SK-N-MC (cell line): ENCODE measurements around the gene SLC25A42.
"Not testable (repeated sequence)": the region's sequence is repeated elsewhere in the genome, so short reads cannot be mapped to it uniquely, and the experiment has no call there.

Source experiments
- DNase-seq: peaks from one replicate; pipeline ENCODE4 v3.0.0-alpha.2; 2011; ENCODE audit warnings: low read depth, low spot score
- H3K27ac ChIP-seq: fragments of 200-600 bp; sonication (generic); 2 replicates; pipeline ENCODE4 v1.5.1; 2016; ENCODE audit warnings: mixed run types
- H3K36me3 ChIP-seq: fragments of 200-600 bp; sonication (generic); 2 replicates; pipeline ENCODE4 v1.6.1; 2017; ENCODE audit warnings: antibody characterized with exemption, low read length, mixed read lengths; ENCODE audit not compliant: insufficient read depth
- H3K4me3 ChIP-seq: fragments of 200-600 bp; sonication (generic); 2 replicates; pipeline ENCODE4 v1.5.1; 2016
- H3K9ac ChIP-seq: fragments of 200-600 bp; sonication (generic); 2 replicates; pipeline ENCODE4 v1.8.0; 2017; ENCODE audit warnings: mixed run types, mixed read lengths; ENCODE audit not compliant: insufficient read length
- H3K9me3 ChIP-seq: fragments of 200-600 bp; sonication (generic); 2 replicates; pipeline ENCODE4 v1.6.1; 2017; ENCODE audit warnings: low read depth, mild to moderate bottlenecking, antibody characterized with exemption, low read length, moderate library complexity, mixed read lengths
- EZH2 ChIP-seq: fragments of 200-600 bp; sonication (generic); IDR thresholded peaks from one replicate; pipeline ENCODE4 v1.6.1; 2017; ENCODE audit warnings: antibody characterized with exemption
- FOXP2 ChIP-seq: optimal IDR thresholded peaks from 2 replicates; pipeline ENCODE3; 2011; ENCODE audit warnings: mild to moderate bottlenecking, moderate library complexity; ENCODE audit not compliant: insufficient read depth; ENCODE audit errors: extremely low read length, control extremely low read depth
- POLR2AphosphoS5 ChIP-seq: IDR thresholded peaks from 2 replicates; pipeline ENCODE4 v1.6.1; 2012; ENCODE audit warnings: mild to moderate bottlenecking, low read depth, low read length, borderline replicate concordance

Gene SLC25A42

GRCh38 chr19:19145684-19146608 lies 82.2 kb downstream of the SLC25A42 start:
- no peak overlapping the region for H3K27ac ChIP-seq
- H3K9ac ChIP-seq, result no peak overlapping the region
- H3K36me3 ChIP-seq, result no peaks in the 10 kb centered on the region
- TF ChIP-seq FOXP2 (no peak), EZH2 (no peak), POLR2AphosphoS5 (no peak)
- no peaks in the 10 kb centered on the region for H3K9me3 ChIP-seq
- H3K4me3 ChIP-seq, result no peak overlapping the region
- DNase-seq, result no peak

GRCh38 chr19:19146865-19147264 lies 83.1 kb downstream of the SLC25A42 start:
- no peak for DNase-seq
- no peaks in the 10 kb centered on the region for H3K9me3 ChIP-seq
- TF ChIP-seq FOXP2, result no peak
- no peak for TF ChIP-seq EZH2
- no peak for TF ChIP-seq POLR2AphosphoS5
- H3K9ac ChIP-seq, result no peak overlapping the region
- H3K4me3 ChIP-seq, result no peak overlapping the region
- no peak overlapping the region for H3K27ac ChIP-seq
- H3K36me3 ChIP-seq, result no peaks in the 10 kb centered on the region

GRCh38 chr19:19147344-19147743 lies 83.5 kb downstream of the SLC25A42 start:
- no peak overlapping the region for H3K9ac ChIP-seq
- no peak overlapping the region for H3K4me3 ChIP-seq
- H3K9me3 ChIP-seq, result no peaks in the 10 kb centered on the region
- no peak for DNase-seq
- TF ChIP-seq FOXP2 (no peak), POLR2AphosphoS5 (no peak), EZH2 (no peak)
- H3K36me3 ChIP-seq, result no peaks in the 10 kb centered on the region
- no peak overlapping the region for H3K27ac ChIP-seq

GRCh38 chr19:19148504-19148903 lies 84.7 kb downstream of the SLC25A42 start:
- H3K9ac ChIP-seq, H3K4me3 ChIP-seq, DNase-seq, H3K9me3 ChIP-seq, H3K36me3 ChIP-seq, H3K27ac ChIP-seq: not testable (repeated sequence)

GRCh38 chr19:19149435-19149834 lies 85.6 kb downstream of the SLC25A42 start:
- Histone ChIP-seq H3K36me3 (no peaks in the 10 kb centered on the region), H3K9me3 (no peaks in the 10 kb centered on the region), H3K4me3 (no peak overlapping the region), H3K9ac (no peak overlapping the region), H3K27ac (no peak overlapping the region)
- DNase-seq, result no peak
- TF ChIP-seq EZH2, result no peak
- TF ChIP-seq POLR2AphosphoS5, result no peak
- TF ChIP-seq FOXP2, result no peak

GRCh38 chr19:19151418-19151817 lies 87.6 kb downstream of the SLC25A42 start:
- TF ChIP-seq POLR2AphosphoS5 (no peak), EZH2 (no peak), FOXP2 (no peak)
- Histone ChIP-seq H3K36me3 (no peaks in the 10 kb centered on the region), H3K9ac (no peak overlapping the region), H3K9me3 (no peaks in the 10 kb centered on the region), H3K4me3 (no peak overlapping the region), H3K27ac (no peak overlapping the region)
- DNase-seq, result no peak

GRCh38 chr19:19152668-19153384 lies 89.0 kb downstream of the SLC25A42 start:
- H3K36me3 ChIP-seq, result no peaks in the 10 kb centered on the region
- no peak for DNase-seq
- no peak overlapping the region for H3K27ac ChIP-seq
- no peak overlapping the region for H3K4me3 ChIP-seq
- H3K9ac ChIP-seq, result no peak overlapping the region
- TF ChIP-seq POLR2AphosphoS5 (no peak), FOXP2 (no peak), EZH2 (no peak)
- no peaks in the 10 kb centered on the region for H3K9me3 ChIP-seq

- no peak for DNase-seq
- Histone ChIP-seq H3K4me3 (no peak overlapping the region), H3K9ac (no peak overlapping the region), H3K36me3 (no peaks in the 10 kb centered on the region), H3K27ac (no peak overlapping the region), H3K9me3 (no peaks in the 10 kb centered on the region)
- TF ChIP-seq EZH2, result no peak
- no peak for TF ChIP-seq FOXP2
- no peak for TF ChIP-seq POLR2AphosphoS5
Measured at GRCh38 chr19:19154768-19155494, 91.1 kb downstream of the SLC25A42 start.
